Skin epidermis (tissue), 12 donors: ENCODE results near the gene MCRIP2.

Source experiments
- H3K27ac ChIP-seq, 21 experiments: fragments of 200-600 bp; sonication (generic) in 11 of 21; one replicate each; pipeline ENCODE4 v1.5.0; 2020; ENCODE audit warnings: mild to moderate bottlenecking in 3 of 21, inconsistent platforms in 2 of 21, moderate library complexity in 2 of 21
- H3K4me3 ChIP-seq, 7 experiments: fragments of 200-600 bp; sonication (generic) in 2 of 7; one replicate each; pipeline ENCODE4 v1.5.0; 2020; ENCODE audit warnings: inconsistent platforms in 2 of 7, mild to moderate bottlenecking in 2 of 7, moderate library complexity in 1 of 7

The MCRIP2 gene

DNA sequence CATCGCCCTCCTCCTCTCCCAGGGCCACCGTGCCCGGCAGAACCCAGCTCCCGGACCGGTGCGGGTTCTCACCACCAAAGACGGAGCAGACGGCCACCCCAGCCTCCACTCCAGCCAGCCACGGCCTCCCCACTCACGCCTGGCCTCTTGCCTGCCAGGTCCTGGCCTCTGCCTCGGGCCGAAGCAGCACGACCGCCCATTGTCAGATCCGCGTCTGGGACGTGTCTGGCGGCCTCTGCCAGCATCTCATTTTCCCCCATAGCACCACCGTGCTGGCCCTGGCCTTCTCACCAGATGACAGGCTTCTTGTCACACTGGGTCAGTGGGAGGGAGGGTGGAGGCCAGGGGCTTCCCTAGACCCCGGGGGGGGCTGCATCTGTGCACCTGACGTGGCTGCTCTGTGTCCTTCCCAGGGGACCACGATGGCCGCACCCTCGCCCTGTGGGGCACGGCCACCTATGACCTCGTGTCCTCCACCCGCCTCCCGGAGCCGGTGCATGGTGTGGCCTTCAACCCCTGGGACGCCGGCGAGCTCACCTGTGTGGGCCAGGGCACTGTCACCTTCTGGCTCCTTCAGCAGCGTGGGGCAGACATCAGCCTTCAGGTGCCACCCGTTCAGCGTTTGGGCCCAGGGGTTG lies 19.7 kb downstream of the MCRIP2 start:
- no peak overlapping the region for H3K4me3 ChIP-seq
- peak overlapping the region in 5 of 21 experiments; percentile 30 to 69 (median 42) for H3K27ac ChIP-seq

- no peak overlapping the region for H3K27ac ChIP-seq
Measured at GRCh38 chr16:662095-662494, 20.5 kb downstream of the MCRIP2 start.

DNA sequence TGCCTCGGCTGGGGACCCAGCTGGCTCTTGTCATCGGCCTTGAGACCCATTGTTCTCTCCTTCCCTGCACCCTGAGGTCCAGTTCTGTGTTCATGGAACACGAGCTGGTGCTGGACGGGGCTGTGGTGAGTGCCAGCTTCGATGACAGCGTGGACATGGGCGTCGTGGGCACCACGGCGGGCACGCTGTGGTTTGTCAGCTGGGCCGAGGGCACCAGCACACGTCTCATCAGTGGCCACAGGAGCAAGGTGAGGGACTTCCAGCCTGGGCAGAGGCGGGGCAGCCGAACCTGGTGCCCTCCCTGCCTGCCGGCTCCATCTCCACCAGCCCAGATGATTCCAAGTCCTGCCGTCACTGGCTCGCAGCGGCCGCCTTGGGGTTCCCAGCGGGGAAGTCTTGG lies 21.0 kb downstream of the MCRIP2 start:
- no peak overlapping the region for H3K4me3 ChIP-seq

More at GRCh38 chr16:662095-662494, 20.5 kb downstream of the MCRIP2 start:
- no peak overlapping the region for H3K4me3 ChIP-seq

GRCh38 chr16:666572-666971 lies 24.9 kb downstream of the MCRIP2 start:
- Histone ChIP-seq H3K27ac (peak overlapping the region in 1 of 21 experiments; percentile 28), H3K4me3 (no peak overlapping the region)

More for the DNA sequence above, 21.0 kb downstream of the MCRIP2 start:
- H3K27ac ChIP-seq, result no peak overlapping the region

DNA sequence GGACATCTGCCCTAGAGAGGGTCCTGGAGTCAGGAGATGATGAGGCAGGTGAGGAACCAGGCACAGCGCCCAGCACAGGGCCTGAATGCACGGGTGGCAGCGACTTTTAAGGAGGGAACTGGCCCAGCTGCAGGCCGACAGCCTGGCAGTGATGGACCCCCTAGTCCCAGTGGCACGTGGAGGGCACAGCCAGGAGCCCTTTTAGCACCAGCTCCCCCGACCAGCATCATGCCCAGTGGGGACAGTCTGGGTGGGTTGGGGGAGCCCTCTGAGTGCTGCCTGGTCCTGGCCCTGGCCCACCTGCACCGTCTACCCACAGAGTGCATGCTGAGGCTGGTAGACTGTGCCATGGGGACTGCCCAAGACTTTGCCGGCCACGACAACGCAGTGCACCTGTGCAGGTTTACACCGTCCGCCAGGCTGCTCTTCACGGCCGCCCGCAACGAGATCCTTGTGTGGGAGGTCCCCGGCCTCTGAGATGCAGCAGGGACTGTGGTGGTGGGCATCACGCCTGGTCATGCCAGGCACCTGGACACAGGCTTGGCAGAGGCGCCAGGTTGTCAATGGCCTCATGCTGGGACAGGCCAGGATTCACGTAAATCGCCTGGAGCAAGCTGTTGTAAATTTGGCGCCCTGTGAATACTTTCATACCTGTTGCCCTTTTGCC lies 25.6 kb downstream of the MCRIP2 start:
- Histone ChIP-seq H3K27ac (peak overlapping the region in 20 of 21 experiments; percentile 5 to 96 (median 90)), H3K4me3 (peak overlapping the region in 5 of 7 experiments; percentile 83 to 98 (median 96))

GRCh38 chr16:667780-668518 lies 26.3 kb downstream of the MCRIP2 start, which contains the start of gene RHOT2:
TSS of gene RHOT2 (plus strand) at chr16:668132. CDS start at chr16:668200, 68 bp downstream.
- Histone ChIP-seq H3K27ac (peak within 1 kb of the TSS; percentile 82 to 98 (median 93)), H3K4me3 (peak within 1 kb of the TSS; percentile 70 to 98 (median 94))

- peak overlapping the region; percentile 82 to 98 (median 93) for H3K27ac ChIP-seq
- H3K4me3 ChIP-seq, result peak overlapping the region; percentile 70 to 98 (median 94)
Measured at GRCh38 chr16:668519-669171, 27.0 kb downstream of the MCRIP2 start.

DNA sequence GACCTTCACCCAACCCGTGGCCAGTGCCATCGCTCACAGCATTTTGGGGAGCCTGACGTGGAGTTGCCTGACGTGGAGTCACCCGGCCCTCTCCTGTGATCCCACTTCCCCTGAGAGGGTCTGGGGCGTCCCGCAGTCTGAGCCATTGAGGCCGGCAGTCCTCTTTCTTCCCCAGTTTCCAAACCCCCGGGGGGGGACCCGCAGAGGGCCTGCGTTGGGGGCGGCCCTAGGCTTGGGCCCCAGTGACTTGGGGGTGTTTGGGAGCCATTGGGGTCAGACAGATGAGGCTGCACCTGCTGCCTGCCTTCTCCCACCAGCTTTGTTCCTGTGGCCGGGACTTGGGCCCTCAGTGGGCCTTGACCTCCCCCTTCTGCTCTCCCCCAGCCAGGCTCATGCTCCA lies 28.0 kb downstream of the MCRIP2 start:
- Histone ChIP-seq H3K4me3 (no peak overlapping the region), H3K27ac (peak overlapping the region in 1 of 21 experiments; percentile 98)

DNA sequence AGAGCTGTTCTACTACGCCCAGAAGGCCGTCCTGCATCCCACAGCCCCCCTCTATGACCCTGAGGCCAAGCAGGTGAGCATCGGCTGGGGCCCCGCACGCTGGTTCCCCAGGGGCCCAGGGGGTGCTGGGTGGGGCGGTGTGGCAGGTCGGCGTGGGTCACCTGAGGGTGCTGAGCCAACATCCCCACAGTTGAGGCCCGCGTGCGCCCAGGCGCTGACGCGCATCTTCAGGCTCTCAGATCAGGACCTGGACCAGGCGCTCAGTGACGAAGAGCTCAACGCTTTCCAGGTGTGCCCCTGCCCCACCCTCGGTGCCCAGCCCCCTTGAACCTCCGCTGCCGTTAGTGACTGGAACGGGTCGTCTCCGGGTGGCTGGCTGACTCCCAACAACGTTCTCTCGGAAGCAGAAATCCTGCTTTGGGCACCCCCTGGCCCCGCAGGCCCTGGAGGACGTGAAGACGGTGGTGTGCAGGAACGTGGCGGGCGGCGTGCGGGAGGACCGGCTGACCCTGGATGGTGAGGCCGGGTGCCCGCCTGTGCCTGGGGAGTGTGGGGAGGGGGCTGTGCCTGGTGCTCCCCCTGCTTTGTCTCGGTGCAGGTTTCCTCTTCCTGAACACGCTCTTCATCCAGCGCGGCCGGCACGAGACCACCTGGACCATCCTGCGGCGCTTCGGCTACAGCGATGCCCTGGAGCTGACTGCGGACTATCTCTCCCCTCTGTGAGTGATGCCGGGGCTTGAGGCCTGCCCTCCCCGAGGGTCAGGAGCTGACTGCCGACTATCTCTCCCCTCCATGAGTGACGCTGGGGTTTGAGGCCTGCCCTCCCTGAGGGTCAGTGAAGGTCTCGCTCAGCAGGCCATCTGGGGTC lies 29.1 kb downstream of the MCRIP2 start:
- no peak overlapping the region for H3K4me3 ChIP-seq

DNA sequence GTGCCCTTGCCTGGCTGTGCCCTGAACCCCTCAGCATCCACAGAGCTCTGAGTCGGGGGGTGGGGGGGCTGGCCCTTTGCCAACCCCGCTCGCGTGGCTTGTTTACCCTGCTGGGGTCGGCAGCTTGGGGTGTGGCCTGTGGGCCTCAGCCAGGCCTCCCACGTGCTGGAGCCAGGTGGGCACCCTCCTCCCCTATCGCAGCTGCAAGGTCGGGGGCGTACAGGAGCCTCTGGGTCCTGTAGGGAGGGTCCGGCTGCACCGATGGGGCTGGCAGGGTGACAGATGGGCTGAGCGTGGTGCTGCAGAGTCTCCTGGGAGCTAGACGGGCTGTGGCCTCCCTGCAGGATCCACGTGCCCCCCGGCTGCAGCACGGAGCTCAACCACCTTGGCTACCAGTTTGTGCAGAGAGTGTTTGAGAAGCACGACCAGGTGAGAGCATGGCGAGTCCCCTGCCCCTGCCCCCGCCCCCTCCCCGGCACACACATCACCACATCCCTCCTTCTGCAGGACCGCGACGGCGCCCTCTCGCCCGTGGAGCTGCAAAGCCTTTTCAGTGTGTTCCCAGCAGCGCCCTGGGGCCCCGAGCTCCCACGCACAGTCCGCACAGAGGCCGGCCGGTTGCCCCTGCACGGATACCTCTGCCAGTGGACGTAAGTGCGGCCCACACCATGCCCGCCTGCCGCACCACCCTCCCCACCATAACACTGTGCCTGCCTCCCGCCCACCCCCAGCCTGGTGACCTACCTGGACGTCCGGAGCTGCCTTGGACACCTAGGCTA lies 29.9 kb downstream of the MCRIP2 start:
- no peak overlapping the region for H3K4me3 ChIP-seq
- no peak overlapping the region for H3K27ac ChIP-seq

More for the DNA sequence above, 29.1 kb downstream of the MCRIP2 start:
- H3K27ac ChIP-seq, result no peak overlapping the region

DNA sequence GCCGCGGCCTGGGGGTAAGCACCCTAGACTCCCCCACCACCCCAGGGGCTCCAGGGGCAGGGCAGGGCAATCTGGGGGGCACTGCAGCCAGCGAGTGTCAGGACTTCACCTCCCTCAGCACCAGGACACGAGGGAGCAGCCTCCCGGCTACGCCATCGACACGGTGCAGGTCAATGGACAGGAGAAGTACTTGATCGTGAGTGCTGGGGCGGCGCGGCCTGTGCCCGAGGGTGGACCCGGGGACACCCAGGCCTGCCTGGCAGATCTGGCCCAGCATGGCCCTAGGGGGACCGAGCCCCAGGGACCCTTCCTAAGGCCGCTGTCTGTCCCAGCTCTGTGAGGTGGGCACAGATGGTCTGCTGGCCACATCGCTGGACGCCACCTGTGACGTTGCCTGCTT lies 30.7 kb downstream of the MCRIP2 start:
- H3K4me3 ChIP-seq, result no peak overlapping the region
- no peak overlapping the region for H3K27ac ChIP-seq

DNA sequence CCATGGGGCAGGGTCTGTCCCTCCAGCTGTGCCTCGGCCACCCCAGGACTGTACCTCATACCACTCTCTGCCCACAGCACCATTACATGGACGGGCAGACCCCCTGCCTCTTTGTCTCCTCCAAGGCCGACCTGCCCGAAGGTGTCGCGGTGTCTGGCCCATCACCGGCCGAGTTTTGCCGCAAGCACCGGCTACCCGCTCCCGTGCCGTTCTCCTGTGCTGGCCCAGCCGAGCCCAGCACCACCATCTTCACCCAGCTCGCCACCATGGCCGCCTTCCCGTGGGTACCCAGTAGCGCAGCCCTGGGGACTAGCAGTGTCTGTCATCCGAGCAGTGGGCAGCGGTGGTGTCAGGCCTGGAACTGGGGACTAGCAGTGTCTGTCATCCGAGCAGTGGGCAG lies 31.2 kb downstream of the MCRIP2 start:
- H3K4me3 ChIP-seq, result no peak overlapping the region
- H3K27ac ChIP-seq, result no peak overlapping the region

- no peak overlapping the region for H3K4me3 ChIP-seq
- H3K27ac ChIP-seq, result no peak overlapping the region
Measured at GRCh38 chr16:673399-673991, 31.9 kb downstream of the MCRIP2 start.

DNA sequence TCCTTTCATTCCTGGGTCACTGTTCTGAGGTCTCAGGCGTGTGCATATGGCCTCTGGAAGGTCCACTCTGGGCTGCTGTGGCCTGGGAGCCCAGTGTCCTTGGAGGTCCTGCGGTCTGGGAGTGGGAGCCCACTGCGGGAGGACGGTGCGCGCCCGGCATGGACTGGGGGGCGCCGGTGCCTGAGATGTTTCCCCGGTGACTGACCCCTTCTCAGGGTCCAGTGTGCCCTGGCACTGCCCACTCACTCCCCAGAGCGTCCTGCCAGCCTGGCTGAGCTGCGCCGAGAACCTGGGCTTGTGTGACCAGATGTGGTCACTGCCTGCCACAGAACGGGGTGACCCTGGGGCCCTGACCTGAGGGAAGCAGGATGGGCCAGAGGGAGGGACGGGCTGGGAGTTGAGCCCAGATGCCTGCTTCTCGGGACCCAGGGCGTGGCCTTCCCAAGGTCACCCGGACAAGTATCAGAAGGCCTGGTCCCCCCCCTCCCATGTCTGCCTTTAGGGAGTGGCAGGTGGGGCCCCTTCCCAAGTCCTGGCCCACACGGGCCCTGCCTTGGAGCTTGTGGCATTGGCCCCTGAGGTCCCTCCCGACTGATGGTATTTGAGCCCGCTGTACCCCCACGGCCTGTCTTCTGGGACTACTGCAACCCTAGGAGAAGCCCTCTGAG lies 32.7 kb downstream of the MCRIP2 start:
- Histone ChIP-seq H3K4me3 (no peak overlapping the region), H3K27ac (no peak overlapping the region)

DNA sequence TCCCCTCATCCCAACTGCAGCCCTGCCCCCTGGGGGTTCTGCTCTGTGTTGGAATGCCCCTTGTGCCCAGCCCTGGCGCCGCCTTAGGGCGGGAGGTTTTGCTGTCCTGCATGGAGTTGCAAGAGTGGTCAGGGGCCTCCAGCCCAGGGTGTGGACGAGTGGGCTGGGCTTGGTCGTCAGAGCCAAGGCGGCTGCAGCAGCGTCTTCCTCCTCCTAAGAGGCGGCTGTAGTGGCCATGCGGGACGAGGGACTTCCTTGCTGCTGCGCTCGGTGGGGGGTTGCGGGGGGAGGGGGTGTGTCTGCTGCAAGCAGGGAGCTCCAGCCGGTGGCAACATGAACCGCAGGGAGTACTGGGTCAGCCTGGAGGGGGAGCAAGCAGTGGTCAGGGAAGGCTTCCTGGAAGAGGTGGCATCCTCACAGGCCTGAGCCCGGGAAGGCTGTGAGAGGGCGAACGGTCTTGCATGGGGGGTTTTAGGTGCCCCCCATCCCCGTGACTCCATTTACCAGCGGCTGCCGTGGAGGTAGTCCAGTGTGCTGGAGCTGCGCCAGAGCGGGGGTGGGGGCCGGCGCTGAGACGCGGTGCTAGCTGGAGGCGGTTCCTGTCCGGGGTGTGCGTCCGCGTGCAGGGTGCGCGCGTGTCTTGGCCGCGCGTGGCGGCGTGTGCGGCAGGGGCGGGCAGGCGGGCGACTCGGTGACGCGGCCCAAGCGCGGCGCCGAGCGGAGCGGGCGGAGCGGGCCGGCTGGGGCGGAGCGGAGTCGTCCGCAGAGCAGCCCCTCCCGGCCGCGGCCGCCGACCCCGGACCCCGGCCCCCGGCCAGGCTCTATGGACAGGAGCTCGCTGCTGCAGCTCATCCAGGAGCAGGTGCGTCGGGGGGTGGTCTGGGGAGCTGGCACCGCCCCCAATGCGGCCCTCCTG lies 33.6 kb downstream of the MCRIP2 start, which contains the start of gene RHBDL1:
RHBDL1 (plus strand) TSS at position 704 of the 916 bp plus-strand sequence; CDS start at position 824, 120 bp downstream.
- H3K4me3 ChIP-seq, result peak within 1 kb of the TSS in 3 of 7 experiments; percentile 15 to 32 (median 19)
- H3K27ac ChIP-seq, result peak within 1 kb of the TSS in 1 of 21 experiments; percentile 21
